Kasumi-1 (cell line): ENCODE measurements around the gene RBM26.

Source experiments
- DNase-seq, 2 experiments: peaks; one replicate each; lab custom pipeline; 2025; lab: John Stamatoyannopoulos, UW

The RBM26 gene, protein sequence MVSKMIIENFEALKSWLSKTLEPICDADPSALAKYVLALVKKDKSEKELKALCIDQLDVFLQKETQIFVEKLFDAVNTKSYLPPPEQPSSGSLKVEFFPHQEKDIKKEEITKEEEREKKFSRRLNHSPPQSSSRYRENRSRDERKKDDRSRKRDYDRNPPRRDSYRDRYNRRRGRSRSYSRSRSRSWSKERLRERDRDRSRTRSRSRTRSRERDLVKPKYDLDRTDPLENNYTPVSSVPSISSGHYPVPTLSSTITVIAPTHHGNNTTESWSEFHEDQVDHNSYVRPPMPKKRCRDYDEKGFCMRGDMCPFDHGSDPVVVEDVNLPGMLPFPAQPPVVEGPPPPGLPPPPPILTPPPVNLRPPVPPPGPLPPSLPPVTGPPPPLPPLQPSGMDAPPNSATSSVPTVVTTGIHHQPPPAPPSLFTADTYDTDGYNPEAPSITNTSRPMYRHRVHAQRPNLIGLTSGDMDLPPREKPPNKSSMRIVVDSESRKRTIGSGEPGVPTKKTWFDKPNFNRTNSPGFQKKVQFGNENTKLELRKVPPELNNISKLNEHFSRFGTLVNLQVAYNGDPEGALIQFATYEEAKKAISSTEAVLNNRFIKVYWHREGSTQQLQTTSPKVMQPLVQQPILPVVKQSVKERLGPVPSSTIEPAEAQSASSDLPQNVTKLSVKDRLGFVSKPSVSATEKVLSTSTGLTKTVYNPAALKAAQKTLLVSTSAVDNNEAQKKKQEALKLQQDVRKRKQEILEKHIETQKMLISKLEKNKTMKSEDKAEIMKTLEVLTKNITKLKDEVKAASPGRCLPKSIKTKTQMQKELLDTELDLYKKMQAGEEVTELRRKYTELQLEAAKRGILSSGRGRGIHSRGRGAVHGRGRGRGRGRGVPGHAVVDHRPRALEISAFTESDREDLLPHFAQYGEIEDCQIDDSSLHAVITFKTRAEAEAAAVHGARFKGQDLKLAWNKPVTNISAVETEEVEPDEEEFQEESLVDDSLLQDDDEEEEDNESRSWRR

DNA sequence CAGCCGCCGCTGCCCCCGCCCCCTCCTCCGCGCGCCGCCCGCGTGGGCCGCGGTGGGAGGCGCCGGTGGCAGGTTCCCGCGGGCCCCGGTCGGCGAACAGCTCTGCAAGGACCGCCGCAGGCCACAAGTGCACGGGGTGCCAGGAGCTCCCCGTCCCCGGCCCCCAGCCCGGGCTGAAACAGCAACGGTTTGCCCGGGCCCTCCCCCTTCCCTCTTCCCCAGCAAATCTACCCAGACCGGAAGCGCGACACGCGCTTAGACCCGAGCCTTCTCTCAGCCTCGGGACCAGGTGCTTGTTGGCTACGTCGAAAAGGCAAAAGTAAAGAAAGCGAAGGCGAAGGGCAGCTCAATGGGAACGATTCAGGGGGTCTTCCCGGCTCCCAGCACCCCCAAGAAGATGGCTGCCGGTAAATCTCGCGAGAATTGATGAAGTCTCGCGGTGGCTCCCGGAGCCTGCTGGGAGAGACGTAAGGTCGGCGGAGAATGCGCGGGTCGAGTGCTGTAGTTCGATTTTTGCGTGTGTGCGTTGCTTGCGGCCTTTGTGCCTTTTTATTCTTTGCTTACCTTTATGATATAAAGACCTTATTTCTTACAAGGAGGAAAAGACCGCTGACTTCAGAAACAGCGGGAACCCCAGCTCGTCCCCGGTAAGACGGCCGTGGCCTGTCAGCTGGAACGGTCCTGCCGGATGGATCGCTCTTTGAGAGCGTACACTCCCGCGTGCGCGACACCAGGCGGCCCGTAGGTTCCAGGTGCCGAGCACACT lies at the start of gene RBM26:
Gene RBM26 (minus strand): TSS at position 425 of the 766 bp plus-strand sequence. CDS start 481 bp downstream, outside the sequence.
- DNase-seq, result peak; percentile 90 to 91

DNA sequence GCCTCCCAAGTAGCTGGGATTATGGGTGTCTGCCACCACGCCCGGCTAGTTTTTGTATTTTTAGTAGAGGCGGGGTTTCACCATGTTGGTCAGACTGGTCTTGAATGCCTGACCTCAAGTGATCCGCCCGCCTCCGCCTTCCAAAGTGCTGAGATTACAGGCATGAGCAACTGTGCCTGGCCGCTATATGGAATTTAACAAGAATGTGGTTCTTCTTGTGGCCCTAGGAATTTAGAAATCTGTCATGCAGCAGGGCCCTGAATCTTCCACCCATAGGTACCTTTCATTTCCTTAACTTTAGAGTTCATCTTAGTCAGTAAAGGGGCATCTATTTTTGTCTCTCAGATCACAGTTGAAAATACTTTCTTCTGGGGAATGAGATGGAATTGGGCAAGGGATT lies 49.3 kb upstream of the RBM26 start:
- no peak for DNase-seq

DNA sequence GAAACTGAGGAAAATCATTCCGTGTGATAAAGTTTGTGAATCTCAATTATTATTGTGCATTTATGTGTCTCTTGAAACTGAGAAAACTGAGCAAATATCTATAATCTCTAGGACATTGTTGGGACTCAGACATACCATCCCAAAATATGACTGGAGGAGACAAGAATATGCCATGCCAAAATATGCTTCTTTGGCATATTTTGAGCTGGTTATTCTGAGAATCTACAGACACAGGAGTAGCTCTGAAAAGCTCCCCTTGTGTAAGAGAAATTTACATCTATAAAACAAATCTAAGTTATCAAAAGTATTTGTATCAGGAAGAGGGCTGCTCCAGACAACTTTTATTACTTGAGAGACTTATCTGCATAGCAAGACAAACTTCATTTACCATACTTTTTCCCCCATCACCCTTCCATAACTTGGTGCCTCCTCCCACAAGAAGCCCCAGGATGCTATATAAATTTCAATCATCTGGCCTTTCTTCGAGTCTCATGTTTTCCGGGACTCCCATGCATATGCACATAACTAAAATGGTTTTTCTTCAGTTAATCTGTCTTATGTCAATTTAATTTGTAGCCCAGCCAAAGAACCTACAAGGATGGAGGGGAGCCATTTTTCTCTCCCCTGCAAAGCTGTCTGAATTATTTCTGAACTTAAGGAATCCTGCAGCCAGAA lies 46.3 kb upstream of the RBM26 start:
- no peak for DNase-seq

DNA sequence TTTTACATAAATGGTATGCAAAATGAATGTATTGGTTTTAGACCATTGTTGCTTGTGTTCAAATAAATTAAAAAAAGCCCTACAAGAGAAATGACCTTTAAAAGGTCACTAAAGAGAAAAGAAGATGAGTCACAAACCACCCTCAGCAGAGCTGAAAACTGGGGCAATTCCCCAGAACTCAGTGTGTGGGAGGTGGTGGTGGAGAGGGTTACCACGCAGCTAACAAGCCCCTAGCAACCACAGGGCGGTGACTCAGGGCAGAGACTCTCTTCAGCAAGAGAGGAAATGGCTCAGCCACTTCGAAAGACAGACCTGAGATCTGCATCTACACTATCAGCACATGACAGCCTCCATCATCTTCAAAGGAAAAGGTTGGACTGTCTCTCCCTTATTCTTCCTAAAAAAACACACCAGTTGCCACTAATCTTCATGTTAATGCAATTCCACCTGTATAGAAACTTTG lies 45.5 kb upstream of the RBM26 start:
- peak; percentile 87 to 91 for DNase-seq

DNA sequence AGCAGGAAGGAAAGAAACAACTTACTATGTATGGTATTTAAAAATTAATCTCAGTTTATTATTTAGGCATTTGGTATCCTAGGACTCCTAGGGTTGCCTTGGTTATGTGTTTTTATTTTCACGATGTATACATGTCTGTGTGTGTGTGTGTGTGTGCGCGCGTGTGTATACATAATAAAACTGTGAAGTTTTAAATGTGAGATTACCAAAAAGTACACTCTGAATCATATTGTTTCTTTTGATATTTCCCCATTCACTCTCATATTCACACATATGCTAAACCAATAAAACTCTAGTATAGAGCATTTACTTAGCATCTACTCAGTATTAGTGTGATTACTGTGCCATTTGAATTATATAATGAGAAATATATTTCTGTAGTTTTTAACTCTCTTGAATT lies 44.1 kb upstream of the RBM26 start:
- DNase-seq, result no peak

DNA sequence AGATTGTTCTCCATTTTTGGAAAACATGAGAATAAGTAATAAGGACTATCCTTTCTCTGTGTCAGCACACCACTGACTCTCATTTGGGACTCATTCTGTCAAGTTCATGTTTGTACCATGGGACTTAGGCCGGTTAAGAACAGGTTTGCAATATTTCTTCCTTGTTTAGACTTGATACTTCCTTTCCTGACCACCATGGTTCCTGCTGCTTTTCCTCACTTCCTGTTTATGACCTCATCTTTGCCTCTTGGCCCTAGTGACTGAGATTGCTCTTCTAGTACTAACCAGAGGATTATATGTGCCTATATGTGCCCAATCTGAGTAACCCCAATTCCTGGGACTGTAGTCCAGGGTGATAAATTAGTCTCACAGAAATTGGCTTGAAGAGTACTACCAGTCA lies 42.4 kb upstream of the RBM26 start:
- DNase-seq, result peak; percentile 64 to 79

DNA sequence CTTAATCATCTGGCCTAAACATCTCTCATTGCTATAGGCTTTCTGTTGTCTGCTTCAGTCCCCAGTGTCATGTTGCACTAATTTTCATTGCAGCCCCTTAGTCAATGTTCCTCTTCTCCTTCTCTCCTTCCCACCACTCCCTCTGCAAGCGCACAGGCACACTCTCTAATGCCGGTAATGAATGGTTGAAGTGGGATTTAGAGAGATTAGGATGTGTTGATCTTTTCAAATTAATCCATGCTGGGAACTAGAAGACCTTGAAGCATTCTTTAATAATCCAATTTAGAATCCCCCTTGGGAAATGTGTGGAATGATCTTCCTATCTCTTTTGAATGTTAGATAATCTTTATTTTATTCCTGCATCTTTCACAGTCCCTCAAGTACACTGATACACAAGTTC lies 41.7 kb upstream of the RBM26 start:
- DNase-seq, result no peak

DNA sequence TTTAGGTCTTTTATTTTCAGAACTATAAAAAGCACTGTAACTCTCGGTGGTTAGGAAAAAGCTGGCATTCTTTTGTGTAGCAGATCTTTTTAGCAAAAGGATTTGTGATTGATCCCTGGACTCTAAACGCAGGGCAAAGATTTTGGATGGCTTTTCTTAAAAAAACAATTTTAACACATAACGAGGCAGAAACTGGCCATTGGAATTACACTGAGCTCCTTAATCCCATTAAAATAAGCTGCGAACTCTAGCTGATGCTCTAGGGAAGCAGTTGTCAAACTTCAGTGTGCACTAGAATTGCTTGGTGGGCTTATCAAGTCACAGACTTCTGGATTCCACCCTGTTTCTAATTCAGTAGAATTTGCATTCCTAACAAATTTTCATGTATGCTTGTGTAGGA lies 41.1 kb upstream of the RBM26 start:
- DNase-seq, result no peak

DNA sequence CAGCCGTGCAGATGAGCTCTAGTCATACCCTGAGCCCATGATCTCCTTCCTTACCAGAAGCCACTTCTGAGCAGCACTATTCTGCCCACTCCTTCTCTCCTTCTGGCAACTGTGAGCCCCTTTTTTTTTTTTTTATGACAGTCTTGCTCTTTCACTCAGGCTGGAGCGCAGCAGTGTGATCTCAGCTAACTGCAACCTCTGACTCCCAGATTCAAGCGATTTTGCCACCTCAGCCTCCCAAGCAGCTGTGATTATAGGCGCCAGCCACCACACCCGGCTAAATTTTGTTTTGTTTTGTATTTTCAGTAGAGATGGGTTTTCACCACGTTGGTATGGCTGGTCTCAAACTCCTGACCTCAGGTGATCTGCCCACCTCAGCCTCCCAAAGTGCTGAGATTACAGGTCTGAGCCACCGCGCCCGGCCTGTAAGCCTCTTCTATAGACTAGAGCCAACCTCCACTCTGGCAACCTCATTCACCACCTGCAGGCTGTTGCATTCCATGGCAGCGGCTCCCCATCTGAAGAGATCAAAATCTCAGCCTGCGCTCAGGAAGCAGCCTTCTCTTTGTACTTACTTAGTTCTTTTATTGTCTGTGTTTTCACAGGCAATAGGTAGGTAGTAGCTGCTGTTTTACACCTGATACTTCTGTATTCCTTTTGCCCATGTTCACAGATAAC lies 40.1 kb upstream of the RBM26 start:
- no peak for DNase-seq

DNA sequence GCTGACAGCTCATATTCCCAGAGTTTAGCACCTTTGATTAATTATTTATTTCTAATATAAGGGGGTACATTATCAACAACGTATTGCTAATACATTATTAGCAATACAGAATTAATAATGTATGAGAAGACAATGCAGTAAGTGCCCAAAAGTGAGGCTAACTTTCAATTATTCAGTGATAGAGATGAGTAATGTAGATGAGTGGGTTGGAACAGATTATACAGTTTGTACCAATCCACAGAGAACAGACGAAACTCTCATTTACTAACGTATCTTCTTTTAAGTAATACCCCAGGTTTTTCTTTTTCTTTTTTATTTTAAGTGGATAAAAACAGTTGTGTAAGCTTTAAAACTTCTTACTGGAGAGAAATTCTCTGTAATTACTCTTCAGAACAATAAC lies 36.7 kb upstream of the RBM26 start:
- DNase-seq, result no peak

DNA sequence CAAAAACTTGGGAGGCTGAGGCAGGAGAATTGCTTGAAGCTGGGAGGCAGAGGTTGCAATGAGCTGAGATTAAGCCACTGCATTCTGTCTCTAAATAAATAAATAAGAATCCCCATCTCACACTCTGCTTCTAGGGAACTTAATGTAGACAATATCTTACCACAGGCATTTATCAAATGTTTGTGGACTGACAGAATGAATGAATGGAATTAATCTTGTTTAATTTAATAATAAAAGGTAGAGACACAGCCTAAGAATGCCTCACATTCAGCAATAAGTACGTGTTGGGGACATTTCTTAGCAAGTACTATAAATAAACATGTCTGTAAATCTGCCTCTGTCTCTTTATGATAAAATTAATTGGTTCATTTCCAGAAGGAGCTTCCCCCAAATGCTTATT lies 36.2 kb upstream of the RBM26 start:
- DNase-seq, result no peak

DNA sequence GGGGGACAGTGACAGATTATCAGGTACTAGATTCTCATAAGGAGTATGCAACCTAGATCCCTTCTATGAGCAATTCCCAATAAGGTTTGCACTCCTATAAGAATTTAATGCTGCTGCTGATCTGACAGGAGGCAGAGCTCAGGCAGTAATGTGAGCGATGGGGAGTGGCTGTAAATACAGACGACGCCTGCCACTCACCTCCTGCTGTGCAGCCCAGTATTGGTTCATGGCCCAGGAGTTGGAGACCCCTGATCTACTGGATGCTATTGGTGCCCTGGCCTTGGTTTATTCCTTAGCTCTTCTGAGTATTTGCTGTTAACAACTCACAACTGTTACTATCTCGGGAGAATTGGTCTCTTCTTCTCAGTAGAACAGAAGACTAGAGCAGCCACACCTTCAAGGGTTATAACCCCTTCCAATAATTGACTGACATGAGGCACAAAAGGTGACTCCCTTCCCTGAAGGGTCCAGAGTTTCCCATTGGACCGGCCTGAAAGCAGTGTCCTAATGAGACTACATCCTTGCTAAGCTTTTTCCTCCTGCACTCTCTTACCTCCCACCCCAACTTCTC lies 35.0 kb upstream of the RBM26 start:
- DNase-seq, result no peak

DNA sequence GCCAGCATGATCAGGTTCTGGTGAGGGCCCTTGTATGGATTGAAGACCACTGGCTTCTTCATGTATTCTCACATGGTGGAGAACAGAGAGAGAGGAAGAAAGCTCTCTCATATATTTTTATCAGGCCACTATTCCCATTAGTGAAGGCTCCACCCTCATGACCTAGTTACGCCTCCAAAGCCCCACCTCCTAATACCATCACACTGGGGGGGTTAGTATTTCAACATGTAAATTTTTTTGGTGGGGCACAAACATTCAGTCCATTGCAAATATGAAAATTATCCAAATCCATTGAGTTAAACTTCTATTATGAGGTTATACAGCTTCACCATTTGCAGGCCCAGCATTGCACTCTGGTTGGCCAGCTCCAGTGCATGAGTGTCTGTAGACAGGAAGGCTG lies 33.2 kb upstream of the RBM26 start:
- DNase-seq, result no peak

DNA sequence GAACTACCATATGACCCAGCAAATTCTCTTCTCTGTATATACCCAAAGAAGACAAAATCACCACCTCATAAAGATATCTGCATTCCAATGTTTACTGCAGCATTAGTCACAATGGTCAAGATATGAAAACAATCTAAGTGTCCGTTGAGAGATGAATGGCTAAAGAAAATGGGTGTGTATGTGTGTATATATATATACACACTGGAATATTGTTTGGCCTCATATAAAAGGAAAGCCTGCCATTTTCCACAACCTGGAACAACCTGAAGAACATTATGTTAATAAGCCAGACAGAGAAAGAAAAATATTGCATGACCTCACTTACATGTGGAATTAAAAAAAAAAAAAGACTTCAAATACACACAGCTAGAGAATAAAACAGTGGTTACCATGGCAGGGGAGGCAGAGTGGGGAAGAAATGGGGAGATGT lies 29.5 kb upstream of the RBM26 start:
- no peak for DNase-seq

DNA sequence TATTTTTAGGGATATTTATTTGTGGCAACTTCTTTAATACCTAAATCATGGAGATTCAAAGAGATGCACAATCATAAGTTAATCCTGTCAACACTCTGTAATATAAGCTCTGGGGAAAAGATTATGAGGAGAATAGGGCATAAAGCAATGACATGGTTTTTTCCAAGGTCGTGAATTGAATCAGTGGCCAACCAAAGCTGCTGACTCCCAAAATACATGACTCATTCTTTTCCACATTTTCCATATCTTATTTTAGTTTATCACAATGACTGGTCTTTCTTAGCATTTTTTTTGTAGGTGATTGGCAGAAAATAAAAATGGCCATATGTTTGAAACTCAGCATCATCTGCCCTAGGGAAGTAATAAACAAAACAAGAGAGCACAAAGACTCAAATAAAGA lies 28.5 kb upstream of the RBM26 start:
- DNase-seq, result no peak

DNA sequence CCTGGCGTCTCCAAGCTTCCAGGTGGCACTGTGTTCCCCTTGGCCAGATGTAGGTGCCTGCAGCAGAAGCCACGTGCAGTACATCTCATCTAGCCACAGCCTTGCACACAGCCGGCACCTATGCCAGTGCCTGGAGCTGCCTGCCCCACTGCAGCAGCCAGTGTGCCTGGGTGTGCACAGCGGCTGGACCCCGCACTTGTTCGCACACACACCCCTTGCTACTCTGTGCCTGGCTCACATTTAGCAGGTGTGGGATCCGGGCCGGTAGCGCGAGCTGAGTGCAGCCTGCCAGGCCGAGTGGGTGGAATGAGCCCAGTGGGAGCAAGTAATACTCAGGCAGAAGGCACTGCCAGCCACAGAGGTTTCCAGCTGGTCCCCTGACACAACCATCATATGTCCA lies 26.9 kb upstream of the RBM26 start:
- DNase-seq, result no peak

DNA sequence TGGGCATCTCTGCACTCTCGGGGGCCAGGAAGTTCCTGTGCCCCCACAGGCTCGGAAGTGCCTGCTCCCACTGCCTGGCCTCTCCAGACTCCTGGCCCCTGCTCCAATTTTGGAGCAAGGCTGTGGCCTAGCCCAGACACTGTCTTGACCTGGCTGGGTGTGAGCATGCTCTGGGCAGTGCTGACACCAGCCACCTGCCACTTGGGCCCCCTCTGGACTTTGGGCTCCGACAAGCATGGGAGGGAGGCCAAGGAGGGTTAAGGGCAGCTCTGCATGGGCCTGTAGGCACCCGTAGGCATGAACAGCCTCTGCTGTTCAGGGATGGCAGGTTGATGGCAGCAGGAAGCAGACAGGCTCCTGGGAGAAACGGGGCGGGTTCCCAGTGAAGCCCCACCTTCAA lies 26.0 kb upstream of the RBM26 start:
- no peak for DNase-seq

DNA sequence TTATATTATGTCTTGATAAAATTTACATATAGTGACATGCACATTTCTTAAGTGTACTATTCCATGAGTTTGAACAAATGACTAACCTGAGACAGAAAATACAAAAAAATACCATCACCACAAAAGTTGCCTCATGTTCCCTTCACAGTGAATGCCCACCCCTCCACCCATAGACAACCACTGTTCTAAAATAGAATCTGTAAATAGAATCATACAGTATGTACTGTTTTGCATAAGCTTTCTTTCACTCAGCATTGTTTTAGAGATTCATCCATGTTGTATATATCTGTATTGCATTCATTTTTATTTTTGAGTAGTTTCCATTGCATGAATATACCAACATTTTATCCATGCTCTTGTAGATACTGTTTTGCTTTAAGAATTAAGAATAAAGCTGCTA lies 23.3 kb upstream of the RBM26 start:
- no peak for DNase-seq

DNA sequence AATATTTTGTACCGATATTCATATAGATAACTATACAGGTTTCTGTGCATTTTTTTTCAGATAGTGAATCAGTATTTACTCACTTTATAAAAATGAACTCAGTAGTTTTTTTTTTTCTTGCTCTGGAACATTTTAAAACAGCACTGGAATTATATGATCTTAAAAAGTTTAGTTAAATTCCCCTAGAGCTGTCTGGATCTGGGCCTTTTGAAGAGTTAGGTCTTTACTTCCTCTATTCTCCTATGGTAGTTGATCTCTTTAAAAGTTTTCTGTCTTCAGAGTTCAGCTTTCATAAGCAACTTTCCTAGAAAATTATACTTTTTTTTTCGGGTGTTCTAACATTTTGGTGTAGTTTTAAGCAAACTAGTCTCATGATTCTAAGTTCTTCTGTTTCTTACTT lies 21.8 kb upstream of the RBM26 start:
- peak; percentile 30 to 63 for DNase-seq

DNA sequence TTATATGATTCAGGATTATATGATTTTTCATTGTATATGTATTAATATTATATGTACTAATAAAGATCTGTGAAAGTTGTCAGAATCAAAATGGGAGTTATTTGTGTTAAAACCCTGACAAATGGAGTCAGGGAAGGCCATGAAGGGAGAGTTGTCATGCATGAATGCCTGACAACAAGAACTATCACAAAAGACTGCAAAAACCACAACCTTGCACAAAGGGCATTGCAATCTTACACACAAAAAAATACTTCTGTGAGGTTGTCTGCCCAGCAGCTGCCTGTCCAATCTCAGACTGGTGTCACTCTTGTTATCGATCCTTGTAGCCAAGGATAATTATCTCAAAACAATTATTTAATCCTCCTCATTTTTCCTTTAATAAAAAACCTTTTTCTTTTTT lies 21.2 kb upstream of the RBM26 start:
- DNase-seq, result no peak
